Heart left ventricle (tissue), 16 donors: Measurements from ENCODE around the gene KRT4. TPM values are rescaled to one million over a fixed set of nuclear protein-coding genes. Genes with fewer than 3 reads are reported as not detected.

Experiments
- ATAC-seq, 4 donors: fragments of 200-7000 bp; cut with Tn5 transposase; one replicate each; pipeline ENCODE4 v1.9.1; 2020 to 2022; ENCODE audit warnings: moderate library complexity in 4 of 4, mild to moderate bottlenecking in 3 of 4, moderate number of reproducible peaks in 1 of 4
- DNase-seq, 5 donors: peaks; one replicate each; pipeline ENCODE4 v3.0.0-alpha.2; 2020
- H3K27ac ChIP-seq, 12 donors: fragments of 200-600 bp; sonication (generic) in 4 of 12; one replicate each; pipeline versions ENCODE4 v1.5.0 to v1.8.0; 2016 to 2022; ENCODE audit warnings: mild to moderate bottlenecking in 2 of 12
- H3K27me3 ChIP-seq, 9 donors: fragments of 200-600 bp; sonication (generic) in 2 of 9; one replicate each; pipeline versions ENCODE4 v1.5.1 to v1.8.0; 2016 to 2022; ENCODE audit warnings: mild to moderate bottlenecking in 3 of 9
- H3K36me3 ChIP-seq, 9 donors: fragments of 200-600 bp; sonication (generic) in 2 of 9; one replicate each; pipeline versions ENCODE4 v1.5.0 to v1.8.0; 2018 to 2022; ENCODE audit warnings: mild to moderate bottlenecking in 2 of 9
- H3K4me1 ChIP-seq, 12 donors: fragments of 200-600 bp; sonication (generic) in 4 of 12; one replicate each; pipeline versions ENCODE4 v1.5.0 to v1.8.0; 2016 to 2022; ENCODE audit warnings: mild to moderate bottlenecking in 3 of 12
- H3K4me3 ChIP-seq, 12 donors: fragments of 200-600 bp; sonication (generic) in 4 of 12; one replicate each; pipeline versions ENCODE4 v1.5.0 to v1.8.0; 2017 to 2022; ENCODE audit warnings: mild to moderate bottlenecking in 9 of 12, moderate library complexity in 4 of 12
- H3K9me3 ChIP-seq, 12 donors: fragments of 200-600 bp; sonication (generic) in 4 of 12; one replicate each; pipeline versions ENCODE4 v1.5.0 to v1.8.0; 2016 to 2022; ENCODE audit warnings: mild to moderate bottlenecking in 1 of 12
- POLR2A ChIP-seq, 2 donors: fragments of 450-650 bp; IDR thresholded peaks; one replicate each; pipeline ENCODE4 v1.6.1; 2017; ENCODE audit warnings: antibody characterized with exemption in 2 of 2, mild to moderate bottlenecking in 2 of 2, moderate library complexity in 2 of 2
- WGBS, 4 donors: extraction: QIAGEN DNeasy Blood & Tissue Kit in 2 of 4; methylation state at CpG; one replicate each; pipeline versions ENCODE4 v1.1.5 to v1.1.7; 2013 to 2018; 5-methylcytosine and 5-hydroxymethylcytosine counted together
- intact Hi-C, 10 donors: fragments of 100-400 bp; cut with DNase I; formaldehyde crosslinking; loops; one replicate each; pipeline versions ENCODE4 v1.11.1 to v1.14.2; 2022
- polyA plus RNA-seq, 2 donors: library from polyadenylated mRNA; stranded (reverse); fragments of 200-250 nt; gene quantifications; one replicate each; pipeline ENCODE4 v1.2.3, GENCODE V29; 2013
- total RNA-seq, 9 donors: library from RNA; depleted of rRNA in 2 of 9; stranded (reverse); fragments of >200 nt in 2 of 9; fragmentation: NEBNext Ultra II Directional in 3 of 9; extraction: Animal tissue kit (Norgen Biotek cat#: 25700) in 3 of 9; gene quantifications; one replicate each; pipeline versions ENCODE4 v1.1.0 to v1.2.4, GENCODE V29; 2016 to 2023
- TF ChIP-seq, protein P1 (sequence below), 12 donors: fragments of 200-600 bp; sonication (generic) in 4 of 12; IDR thresholded peaks; one replicate each; pipeline versions ENCODE4 v1.5.0 to v1.8.0; 2018 to 2022; ENCODE audit warnings: antibody characterized with exemption in 12 of 12, mild to moderate bottlenecking in 5 of 12
- donor health status: ischemic (EF 13 %, LVEDD 7.1; RV severe dilation, severe dysfunction).
- donor health status: healthy with polysubstance abuse.
- donor health status: DM: no; HTN: yes; CAD: no.
- donor health status: DM: no; HTN: no; CAD: no.
- donor health status: ischemic (EF 25% LVEDD 6.9; RV normal size, moderate dysfunction).
- donor health status: ischemic (EF 25% LVEDD 5.7; RV mildly dilated, moderate dysfunction).
- donor health status: healthy.
- donor health status: DM: yes; HTN: yes; CAD: no.
- donor health status: ischemic (EF 35%, LVEDD 5.7; RV mildly dilated, moderate dysfunction).
- donor health status: nonischemic (EF 11% LVEDD 7.7; RV severe dilation, severe dysfunction).
- donor health status: DM: yes; HTN: yes; CAD: no.
- donor health status: PGD.
- donor health status: ischemic (EF 29% LVEDD 5.4; RV normal size, mild dysfunction).
- donor health status: nonischemic (EF 23%, LVEDD 6.1; RV moderate dilation, normal function).

Gene KRT4
- total and polyA plus RNA-seq, 11 donors: 0.51 TPM; not detected in 10

- H3K27me3 ChIP-seq: peaks cover 0 to 36% (median 0%) of the 10 kb centered on the region in 9 donors
- TF ChIP-seq POLR2A (IDR thresholded peaks at IDR 0.05): no peak
- TF ChIP-seq, protein P1, sequence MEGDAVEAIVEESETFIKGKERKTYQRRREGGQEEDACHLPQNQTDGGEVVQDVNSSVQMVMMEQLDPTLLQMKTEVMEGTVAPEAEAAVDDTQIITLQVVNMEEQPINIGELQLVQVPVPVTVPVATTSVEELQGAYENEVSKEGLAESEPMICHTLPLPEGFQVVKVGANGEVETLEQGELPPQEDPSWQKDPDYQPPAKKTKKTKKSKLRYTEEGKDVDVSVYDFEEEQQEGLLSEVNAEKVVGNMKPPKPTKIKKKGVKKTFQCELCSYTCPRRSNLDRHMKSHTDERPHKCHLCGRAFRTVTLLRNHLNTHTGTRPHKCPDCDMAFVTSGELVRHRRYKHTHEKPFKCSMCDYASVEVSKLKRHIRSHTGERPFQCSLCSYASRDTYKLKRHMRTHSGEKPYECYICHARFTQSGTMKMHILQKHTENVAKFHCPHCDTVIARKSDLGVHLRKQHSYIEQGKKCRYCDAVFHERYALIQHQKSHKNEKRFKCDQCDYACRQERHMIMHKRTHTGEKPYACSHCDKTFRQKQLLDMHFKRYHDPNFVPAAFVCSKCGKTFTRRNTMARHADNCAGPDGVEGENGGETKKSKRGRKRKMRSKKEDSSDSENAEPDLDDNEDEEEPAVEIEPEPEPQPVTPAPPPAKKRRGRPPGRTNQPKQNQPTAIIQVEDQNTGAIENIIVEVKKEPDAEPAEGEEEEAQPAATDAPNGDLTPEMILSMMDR (IDR thresholded peaks at IDR 0.05): no peak
- H3K4me3 ChIP-seq: no peak overlapping the region
- 78 to 87% (median 82%) methylated on average over 10 of the region's 10 CpGs for WGBS, 4 donors
- DNase-seq (no peak), ATAC-seq (no peak)
- no peak overlapping the region for H3K27ac ChIP-seq
- H3K36me3 ChIP-seq: no peaks in the 10 kb centered on the region
- no peaks in the 10 kb centered on the region for H3K4me1 ChIP-seq
- H3K9me3 ChIP-seq: no peaks in the 10 kb centered on the region
- intact Hi-C loops: no loop called here
Observed at GRCh38 chr12:52821826-52822660, 8.1 kb upstream of the KRT4 start.

DNA sequence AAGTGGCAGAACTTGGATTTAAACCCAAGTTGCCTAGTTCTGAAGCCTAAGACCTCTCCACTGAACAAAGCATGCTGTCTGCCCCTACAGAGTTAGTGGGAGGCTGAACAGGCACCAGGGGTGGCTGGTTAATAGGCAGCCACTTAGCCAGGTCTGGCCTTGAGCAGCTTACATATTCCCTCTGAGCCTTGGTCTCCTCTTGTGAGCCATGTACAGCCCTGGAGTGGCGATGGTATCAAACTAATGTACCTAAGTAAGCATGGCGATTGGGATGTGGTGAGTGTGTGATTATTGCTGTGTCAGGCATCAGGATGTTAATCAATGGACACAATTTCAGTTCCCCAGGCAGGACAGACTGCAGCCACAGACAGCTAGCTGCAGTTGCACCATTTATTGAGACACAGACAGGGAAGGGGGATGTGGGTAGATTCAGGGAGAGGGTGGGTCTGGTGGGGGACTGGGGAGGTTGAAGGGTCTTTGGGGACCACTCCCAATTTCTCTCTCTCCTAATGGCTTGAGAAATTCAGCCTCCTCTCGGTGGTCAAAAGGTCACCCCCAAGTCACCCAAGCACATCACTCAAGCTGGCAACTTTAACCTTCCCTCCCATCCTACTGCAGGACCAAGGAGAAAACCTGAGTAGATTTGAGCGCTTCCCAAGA, 7.3 kb upstream of the KRT4 start:
- 82 to 90% (median 86%) methylated on average over 4 of the region's 4 CpGs for WGBS, 4 donors
- intact Hi-C loops: no loop called here
- H3K27ac ChIP-seq: no peak overlapping the region
- H3K4me3 ChIP-seq: no peak overlapping the region
- no peak for DNase-seq
- TF ChIP-seq POLR2A (IDR thresholded peaks at IDR 0.05): no peak
- TF ChIP-seq, protein P1 (IDR thresholded peaks at IDR 0.05): no peak
- H3K4me1 ChIP-seq: no peaks in the 10 kb centered on the region
- no peaks in the 10 kb centered on the region for H3K9me3 ChIP-seq
- peaks cover 0 to 36% (median 0%) of the 10 kb centered on the region in 9 donors for H3K27me3 ChIP-seq
- no peak for ATAC-seq
- no peaks in the 10 kb centered on the region for H3K36me3 ChIP-seq

- WGBS, 4 donors: 85 to 93% (median 89%) methylated on average over 6 of the region's 6 CpGs
- H3K27me3 ChIP-seq: peaks cover 0 to 36% (median 0%) of the 10 kb centered on the region in 9 donors
Observed at GRCh38 chr12:52820521-52820920, 6.6 kb upstream of the KRT4 start.

More at GRCh38 chr12:52820521-52820920, 6.6 kb upstream of the KRT4 start:
- Histone ChIP-seq H3K36me3 (no peaks in the 10 kb centered on the region), H3K4me1 (no peaks in the 10 kb centered on the region), H3K27ac (no peak overlapping the region), H3K4me3 (no peak overlapping the region), H3K9me3 (no peaks in the 10 kb centered on the region)
- DNase-seq: no peak
- no peak for TF ChIP-seq POLR2A (IDR thresholded peaks at IDR 0.05)
- TF ChIP-seq, protein P1 (IDR thresholded peaks at IDR 0.05): no peak
- intact Hi-C loops: no loop called here
- ATAC-seq: no peak
